Measurements from ENCODE around the gene GAMT.

- TF ChIP-seq, protein P1, sequence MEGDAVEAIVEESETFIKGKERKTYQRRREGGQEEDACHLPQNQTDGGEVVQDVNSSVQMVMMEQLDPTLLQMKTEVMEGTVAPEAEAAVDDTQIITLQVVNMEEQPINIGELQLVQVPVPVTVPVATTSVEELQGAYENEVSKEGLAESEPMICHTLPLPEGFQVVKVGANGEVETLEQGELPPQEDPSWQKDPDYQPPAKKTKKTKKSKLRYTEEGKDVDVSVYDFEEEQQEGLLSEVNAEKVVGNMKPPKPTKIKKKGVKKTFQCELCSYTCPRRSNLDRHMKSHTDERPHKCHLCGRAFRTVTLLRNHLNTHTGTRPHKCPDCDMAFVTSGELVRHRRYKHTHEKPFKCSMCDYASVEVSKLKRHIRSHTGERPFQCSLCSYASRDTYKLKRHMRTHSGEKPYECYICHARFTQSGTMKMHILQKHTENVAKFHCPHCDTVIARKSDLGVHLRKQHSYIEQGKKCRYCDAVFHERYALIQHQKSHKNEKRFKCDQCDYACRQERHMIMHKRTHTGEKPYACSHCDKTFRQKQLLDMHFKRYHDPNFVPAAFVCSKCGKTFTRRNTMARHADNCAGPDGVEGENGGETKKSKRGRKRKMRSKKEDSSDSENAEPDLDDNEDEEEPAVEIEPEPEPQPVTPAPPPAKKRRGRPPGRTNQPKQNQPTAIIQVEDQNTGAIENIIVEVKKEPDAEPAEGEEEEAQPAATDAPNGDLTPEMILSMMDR (conservative IDR thresholded peaks at IDR 0.05 in 1 of 2, IDR thresholded peaks at IDR 0.05 in 1 of 2; ENCODE audit: low read depth in 1 of 2, low read length in 2 of 2) = no peak
- TF ChIP-seq EZH2 (IDR thresholded peaks at IDR 0.05; ENCODE audit: low read length, missing control alignments) = no peak
Measured at GRCh38 chr19:1434040-1434366, 32.7 kb upstream of the GAMT start.
